OCI-M1 (cell line): Measurements from ENCODE around the gene MYO5A.

Experiments used
- DNase-seq: peaks from one replicate; lab custom pipeline; 2025; lab: John Stamatoyannopoulos, UW

MYO5A gene

GRCh38 chr15:52419494-52419893, 109.2 kb downstream of the MYO5A start:
- DNase-seq = peak; percentile 28

- DNase-seq = no peak
Observed at GRCh38 chr15:52417957-52418356, 110.7 kb downstream of the MYO5A start.

GRCh38 chr15:52417521-52417920, 111.2 kb downstream of the MYO5A start:
- DNase-seq = peak; percentile 66

GRCh38 chr15:52416566-52416965, 112.1 kb downstream of the MYO5A start:
- peak; percentile 73 for DNase-seq

- DNase-seq = no peak
Observed at GRCh38 chr15:52415628-52416027, 113.1 kb downstream of the MYO5A start.

- DNase-seq = peak; percentile 78
Observed at GRCh38 chr15:52414936-52415335, 113.7 kb downstream of the MYO5A start.

- DNase-seq = no peak
Observed at GRCh38 chr15:52408823-52409222, 119.9 kb downstream of the MYO5A start.

- DNase-seq = no peak
Observed at GRCh38 chr15:52407374-52407773, 121.3 kb downstream of the MYO5A start.

- DNase-seq = no peak
Observed at GRCh38 chr15:52406601-52407000, 122.1 kb downstream of the MYO5A start.

GRCh38 chr15:52405856-52406255, 122.8 kb downstream of the MYO5A start:
- no peak for DNase-seq

GRCh38 chr15:52397118-52397517, 131.6 kb downstream of the MYO5A start:
- no peak for DNase-seq

- no peak for DNase-seq
Observed at GRCh38 chr15:52394118-52394517, 134.6 kb downstream of the MYO5A start.

GRCh38 chr15:52392008-52392687, 136.5 kb downstream of the MYO5A start:
- DNase-seq = no peak

- DNase-seq = no peak
Observed at GRCh38 chr15:52391069-52391468, 137.6 kb downstream of the MYO5A start.

GRCh38 chr15:52385670-52386069, 143.0 kb downstream of the MYO5A start:
- DNase-seq = no peak

- DNase-seq = no peak
Observed at GRCh38 chr15:52383100-52383588, 145.5 kb downstream of the MYO5A start.

- DNase-seq = no peak
Observed at GRCh38 chr15:52382647-52383046, 146.0 kb downstream of the MYO5A start.

- no peak for DNase-seq
Observed at GRCh38 chr15:52379395-52380106, 149.1 kb downstream of the MYO5A start.

- no peak for DNase-seq
Observed at GRCh38 chr15:52378746-52379394, 149.8 kb downstream of the MYO5A start.

- DNase-seq = no peak
Observed at GRCh38 chr15:52370010-52370409, 158.7 kb downstream of the MYO5A start.

- DNase-seq = no peak
Observed at GRCh38 chr15:52369455-52369854, 159.2 kb downstream of the MYO5A start.

- DNase-seq = no peak
Observed at GRCh38 chr15:52369030-52369429, 159.7 kb downstream of the MYO5A start.

GRCh38 chr15:52368402-52368801, 160.3 kb downstream of the MYO5A start:
- DNase-seq = no peak
